GM18498 (cell line): ENCODE measurements around the gene STX10.
A peak's percentile ranks its signal among the peaks of the same experiment; 100 is the strongest.
"Not testable (repeated sequence)": the region's sequence is repeated elsewhere in the genome, so short reads cannot be mapped to it uniquely, and the experiment has no call there.

Experiments used
- ATAC-seq: cut with Tn5 transposase; IDR thresholded peaks from one replicate; pipeline ENCODE4 v1.9.1; 2021; ENCODE audit warnings: mild to moderate bottlenecking, moderate library complexity; ENCODE audit not compliant: unreplicated experiment

Gene STX10

GRCh38 chr19:13150187-13150930 lies at the start of gene STX10, which contains the start of gene IER2:
TSS of gene STX10 (minus strand) at chr19:13150375. CDS start at chr19:13150173, 202 bp downstream.
TSS of gene IER2 (plus strand) at chr19:13150411. CDS start at chr19:13153187, 2,776 bp downstream.
- ATAC-seq = peak; percentile 38

DNA sequence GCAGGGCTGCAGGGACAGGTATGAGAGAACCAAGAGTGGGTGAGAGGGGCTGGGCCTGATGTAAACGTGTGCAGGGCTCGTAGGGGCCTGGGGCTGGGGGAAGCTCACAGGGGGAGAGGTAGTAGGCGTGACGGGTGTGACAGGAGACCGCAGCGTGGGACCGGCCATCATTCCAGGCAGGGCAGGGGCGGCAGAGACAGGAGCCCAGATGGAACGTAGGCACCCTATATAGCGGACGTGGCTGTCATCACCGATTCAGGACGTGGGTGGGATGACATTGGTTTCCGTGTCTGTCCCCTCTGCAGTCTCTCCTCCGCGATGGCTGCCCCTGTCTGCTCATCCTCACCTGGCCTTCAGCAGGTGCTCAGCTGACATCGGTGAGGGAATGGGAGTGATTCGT lies 48.5 kb upstream of the STX10 start:
- ATAC-seq = no peak

DNA sequence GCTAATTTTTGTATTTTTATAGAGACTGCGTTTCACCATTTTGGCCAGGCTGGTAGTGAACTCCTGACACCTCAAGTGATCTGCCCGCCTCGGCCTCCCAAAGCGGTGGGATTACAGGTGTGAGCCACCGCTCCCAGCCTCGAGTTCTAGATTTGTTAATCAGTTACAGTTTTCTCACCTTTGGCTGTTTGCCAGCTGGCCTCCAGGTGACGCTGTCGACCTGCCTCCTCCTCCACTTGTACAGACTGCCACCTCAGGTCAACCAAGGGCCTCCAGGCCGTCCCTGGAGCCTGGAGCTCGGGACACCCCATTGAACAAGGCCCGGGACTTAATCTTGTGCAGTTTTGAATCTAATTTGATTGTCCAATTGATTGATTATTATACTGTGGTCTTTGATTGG lies 45.5 kb upstream of the STX10 start:
- peak; percentile 46 for ATAC-seq

DNA sequence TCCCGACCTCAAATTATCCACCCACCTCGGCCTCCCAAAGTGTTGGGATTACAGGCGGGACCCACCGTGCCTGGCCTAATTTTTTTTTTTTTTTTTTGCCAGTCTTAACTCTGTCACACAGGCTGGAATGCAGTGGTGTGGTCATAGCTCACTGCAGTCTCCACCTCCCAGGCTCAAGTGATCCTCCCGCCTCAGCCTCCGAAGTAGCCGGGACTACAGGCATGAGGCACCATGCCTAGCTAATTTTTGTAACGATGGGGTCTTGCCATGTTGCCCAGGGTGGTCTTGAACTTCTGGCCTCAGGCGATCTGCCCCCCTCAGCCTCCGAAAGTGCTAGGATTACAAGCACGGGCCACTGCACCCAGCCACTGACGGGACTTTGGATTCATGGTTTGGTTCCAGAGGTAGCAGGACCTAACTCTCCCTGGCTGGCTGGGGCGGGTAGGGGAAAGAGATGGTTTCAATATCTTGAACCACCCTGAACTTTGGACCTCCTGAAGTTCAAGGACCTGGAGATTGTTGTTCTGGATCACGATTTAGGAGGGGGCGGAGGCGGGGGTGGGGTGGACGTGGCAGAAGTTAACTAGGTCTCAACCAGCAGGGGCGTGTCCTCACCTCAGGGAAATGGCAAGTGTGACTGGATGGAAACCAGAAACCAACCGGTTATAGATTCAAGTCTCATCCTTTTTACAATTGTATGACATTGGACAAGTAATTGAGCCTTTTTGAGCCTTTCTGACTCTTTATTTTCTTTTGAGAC lies 40.8 kb upstream of the STX10 start:
- no peak for ATAC-seq

GRCh38 chr19:13189600-13189999 lies 39.4 kb upstream of the STX10 start:
- ATAC-seq = no peak

DNA sequence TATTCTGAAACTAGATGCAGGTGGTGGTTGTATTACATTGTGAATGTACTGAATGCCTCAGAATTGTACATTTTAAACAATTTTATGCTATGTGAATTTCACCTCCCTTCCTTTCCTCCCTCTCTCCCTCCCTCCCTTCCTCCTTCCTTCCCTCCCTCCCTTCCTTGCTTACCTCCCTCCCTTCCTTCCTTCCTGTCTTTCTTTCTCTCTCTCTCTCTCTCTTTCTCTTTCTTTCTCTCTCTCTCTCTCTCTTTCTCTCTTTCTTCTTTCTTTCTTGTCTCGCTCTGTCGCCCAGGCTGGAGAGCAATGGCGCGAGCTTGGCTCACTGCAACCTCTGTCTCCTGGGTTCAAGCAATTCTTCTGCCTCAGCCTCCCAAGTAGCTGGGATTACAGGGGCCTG lies 37.2 kb upstream of the STX10 start:
- no peak for ATAC-seq

GRCh38 chr19:13186688-13187087 lies 36.5 kb upstream of the STX10 start:
- ATAC-seq = not testable (repeated sequence)

GRCh38 chr19:13185763-13186657 lies 35.8 kb upstream of the STX10 start:
- ATAC-seq = not testable (repeated sequence)

- not testable (repeated sequence) for ATAC-seq
Observed at GRCh38 chr19:13184926-13185325, 34.8 kb upstream of the STX10 start.

DNA sequence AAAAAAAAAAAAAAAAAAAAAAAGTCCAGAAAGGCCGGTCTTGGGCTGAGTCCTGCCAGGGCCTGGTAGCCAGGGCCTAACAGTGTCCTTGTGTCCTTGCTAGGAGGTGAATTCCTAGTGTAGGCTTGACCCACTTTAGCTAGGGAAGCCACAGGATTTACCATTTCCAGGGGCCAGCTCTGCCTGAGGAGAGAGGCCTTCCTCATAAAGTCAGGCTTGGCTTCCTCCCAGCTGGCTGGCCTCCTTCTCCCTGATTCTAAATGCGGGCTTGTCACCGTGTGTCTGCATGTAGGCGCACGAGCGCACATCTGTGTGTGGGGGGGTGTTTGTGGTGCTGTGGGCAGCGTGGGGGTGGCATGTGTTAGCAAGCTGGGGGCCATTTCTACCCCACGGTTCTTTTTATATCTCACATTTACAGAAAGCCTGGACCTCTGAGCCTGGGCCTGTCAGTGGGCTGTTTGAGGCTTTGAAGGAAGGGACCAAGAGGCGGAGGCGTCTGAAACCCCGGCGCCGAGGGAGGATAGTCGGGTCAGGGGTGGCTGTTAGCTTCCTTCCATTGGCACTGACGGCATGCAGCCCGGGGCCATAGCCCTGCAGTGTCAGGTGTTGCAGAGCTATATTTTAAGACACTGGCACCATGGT lies 31.7 kb upstream of the STX10 start:
- ATAC-seq = no peak

DNA sequence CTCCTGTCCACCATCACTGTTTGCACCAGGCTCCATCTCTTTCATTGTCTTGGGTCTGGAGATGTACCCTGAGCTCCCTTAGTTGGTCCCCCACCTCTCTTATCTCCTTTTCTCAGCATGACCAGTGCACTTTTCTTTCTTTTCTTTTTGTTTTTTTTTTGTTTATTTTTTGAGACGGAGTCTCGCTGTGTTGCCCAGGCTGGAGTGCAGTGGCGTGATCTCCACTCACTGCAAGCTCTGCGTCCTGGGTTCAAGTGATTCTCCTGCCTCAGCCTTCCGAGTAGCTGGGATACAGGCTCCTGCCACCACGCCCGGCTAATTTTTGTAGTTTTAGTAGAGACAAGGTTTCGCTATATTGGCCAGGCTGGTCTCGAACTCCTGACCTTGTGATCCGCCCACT lies 28.1 kb upstream of the STX10 start:
- ATAC-seq = not testable (repeated sequence)

- not testable (repeated sequence) for ATAC-seq
Observed at GRCh38 chr19:13177584-13177983, 27.4 kb upstream of the STX10 start.

- no peak for ATAC-seq
Observed at GRCh38 chr19:13176345-13176744, 26.2 kb upstream of the STX10 start.

GRCh38 chr19:13173139-13173737 lies 23.1 kb upstream of the STX10 start:
- ATAC-seq = no peak

GRCh38 chr19:13172346-13173138 lies 22.4 kb upstream of the STX10 start:
- no peak for ATAC-seq

- ATAC-seq = no peak
Observed at GRCh38 chr19:13171146-13171545, 21.0 kb upstream of the STX10 start.

DNA sequence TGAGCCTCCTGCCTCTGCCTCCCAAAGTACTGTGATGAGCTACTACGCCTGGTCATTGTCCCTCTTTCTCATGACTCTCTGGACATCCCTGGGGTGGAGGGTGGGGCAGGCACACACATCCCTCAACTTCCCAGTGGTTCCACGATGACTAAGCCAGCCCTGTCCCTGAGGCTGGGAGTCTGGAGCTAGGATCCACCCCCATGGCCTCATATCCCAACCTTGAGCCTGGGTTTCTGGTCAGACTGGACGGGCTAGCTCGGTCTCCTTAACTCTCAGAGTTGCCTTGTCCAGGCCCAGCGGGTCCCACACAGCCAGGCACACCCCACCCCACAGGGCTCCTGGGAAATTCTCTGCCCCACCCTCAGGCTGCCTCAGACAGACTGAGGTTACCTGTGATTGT lies 19.6 kb upstream of the STX10 start:
- ATAC-seq = no peak

- not testable (repeated sequence) for ATAC-seq
Observed at GRCh38 chr19:13166151-13166550, 16.0 kb upstream of the STX10 start.
